Measurements from ENCODE around the gene AGTPBP1.

DNA sequence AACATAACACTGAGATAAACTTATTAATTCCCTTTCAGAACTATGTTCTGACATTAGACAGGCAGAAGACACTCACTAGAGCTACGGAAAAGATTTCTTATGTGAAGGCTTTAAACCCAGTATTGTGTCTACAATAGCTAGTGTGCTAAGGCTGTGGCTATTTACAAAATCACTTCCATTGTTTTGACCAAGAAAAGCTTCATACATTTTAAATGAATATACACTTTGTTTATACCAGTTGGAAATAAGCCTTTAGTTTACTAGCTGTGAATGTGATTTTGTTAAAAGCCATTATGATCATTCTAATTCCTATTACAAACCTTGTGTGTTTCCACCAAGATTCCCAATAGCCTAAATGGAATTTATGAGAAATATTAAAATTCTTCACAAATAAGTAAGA is 83.0 kb downstream of the AGTPBP1 start:
- TF ChIP-seq EZH2phosphoT487 (IDR thresholded peaks at IDR 0.05; ENCODE audit: borderline replicate concordance, low read depth) (no peak), POLR2AphosphoS5 (IDR thresholded peaks at IDR 0.05; ENCODE audit: low read depth, low read length) (no peak), USF2 (IDR thresholded peaks at IDR 0.05; ENCODE audit: borderline replicate concordance, low read depth, low read length) (no peak), RCOR1 (IDR thresholded peaks at IDR 0.05; ENCODE audit: low read length) (no peak), GATA2 (CRISPR knock-in tag; IDR thresholded peaks at IDR 0.05) (no peak), YY1 (IDR thresholded peaks at IDR 0.05; ENCODE audit: low read depth) (no peak), MEF2A (IDR thresholded peaks at IDR 0.05; ENCODE audit: borderline replicate concordance, low read depth) (no peak), JUND (IDR thresholded peaks at IDR 0.05) (no peak), GABPA (IDR thresholded peaks at IDR 0.05; ENCODE audit: low read depth) (no peak)
- TF ChIP-seq, protein P1, sequence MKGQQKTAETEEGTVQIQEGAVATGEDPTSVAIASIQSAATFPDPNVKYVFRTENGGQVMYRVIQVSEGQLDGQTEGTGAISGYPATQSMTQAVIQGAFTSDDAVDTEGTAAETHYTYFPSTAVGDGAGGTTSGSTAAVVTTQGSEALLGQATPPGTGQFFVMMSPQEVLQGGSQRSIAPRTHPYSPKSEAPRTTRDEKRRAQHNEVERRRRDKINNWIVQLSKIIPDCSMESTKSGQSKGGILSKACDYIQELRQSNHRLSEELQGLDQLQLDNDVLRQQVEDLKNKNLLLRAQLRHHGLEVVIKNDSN (IDR thresholded peaks at IDR 0.05; ENCODE audit: borderline replicate concordance, low read depth) = no peak
- TF ChIP-seq, protein P2, sequence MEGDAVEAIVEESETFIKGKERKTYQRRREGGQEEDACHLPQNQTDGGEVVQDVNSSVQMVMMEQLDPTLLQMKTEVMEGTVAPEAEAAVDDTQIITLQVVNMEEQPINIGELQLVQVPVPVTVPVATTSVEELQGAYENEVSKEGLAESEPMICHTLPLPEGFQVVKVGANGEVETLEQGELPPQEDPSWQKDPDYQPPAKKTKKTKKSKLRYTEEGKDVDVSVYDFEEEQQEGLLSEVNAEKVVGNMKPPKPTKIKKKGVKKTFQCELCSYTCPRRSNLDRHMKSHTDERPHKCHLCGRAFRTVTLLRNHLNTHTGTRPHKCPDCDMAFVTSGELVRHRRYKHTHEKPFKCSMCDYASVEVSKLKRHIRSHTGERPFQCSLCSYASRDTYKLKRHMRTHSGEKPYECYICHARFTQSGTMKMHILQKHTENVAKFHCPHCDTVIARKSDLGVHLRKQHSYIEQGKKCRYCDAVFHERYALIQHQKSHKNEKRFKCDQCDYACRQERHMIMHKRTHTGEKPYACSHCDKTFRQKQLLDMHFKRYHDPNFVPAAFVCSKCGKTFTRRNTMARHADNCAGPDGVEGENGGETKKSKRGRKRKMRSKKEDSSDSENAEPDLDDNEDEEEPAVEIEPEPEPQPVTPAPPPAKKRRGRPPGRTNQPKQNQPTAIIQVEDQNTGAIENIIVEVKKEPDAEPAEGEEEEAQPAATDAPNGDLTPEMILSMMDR (IDR thresholded peaks at IDR 0.05) = no peak
- TF ChIP-seq, protein P3, sequence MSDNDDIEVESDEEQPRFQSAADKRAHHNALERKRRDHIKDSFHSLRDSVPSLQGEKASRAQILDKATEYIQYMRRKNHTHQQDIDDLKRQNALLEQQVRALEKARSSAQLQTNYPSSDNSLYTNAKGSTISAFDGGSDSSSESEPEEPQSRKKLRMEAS (IDR thresholded peaks at IDR 0.05; ENCODE audit: low read depth) = no peak

All from SK-N-SH (cell line).